ENCODE results near the gene TLE2. TPM values are rescaled to one million over a fixed set of nuclear protein-coding genes. Genes with fewer than 3 reads are reported as not detected.
"Not testable (repeated sequence)": the region's sequence is repeated elsewhere in the genome, so short reads cannot be mapped to it uniquely, and the experiment has no call there.

Gene TLE2
- total RNA-seq, 1 experiment from 2014 or later, result 7.7 TPM

DNA sequence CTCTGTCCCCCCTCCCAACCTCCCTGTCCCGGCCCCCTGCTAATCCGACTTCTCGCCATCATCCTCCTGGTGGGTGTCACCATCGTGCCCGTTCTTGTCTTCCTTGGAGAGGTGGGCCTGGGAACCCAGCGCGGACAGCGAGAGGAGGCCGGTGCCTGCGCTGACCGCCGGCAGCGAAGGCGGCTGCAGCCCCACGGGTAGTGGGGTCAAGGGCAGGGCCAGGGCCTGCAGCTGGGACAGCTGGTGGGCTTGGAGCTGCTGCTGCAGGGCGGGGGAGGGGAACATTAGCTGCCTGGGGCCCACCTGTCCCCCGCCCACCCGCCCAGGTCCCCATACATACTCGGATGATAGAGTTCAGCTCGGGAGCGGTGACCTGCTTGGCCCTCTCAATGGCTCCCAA, 24.7 kb upstream of the TLE2 start:
- TF ChIP-seq, protein P1, sequence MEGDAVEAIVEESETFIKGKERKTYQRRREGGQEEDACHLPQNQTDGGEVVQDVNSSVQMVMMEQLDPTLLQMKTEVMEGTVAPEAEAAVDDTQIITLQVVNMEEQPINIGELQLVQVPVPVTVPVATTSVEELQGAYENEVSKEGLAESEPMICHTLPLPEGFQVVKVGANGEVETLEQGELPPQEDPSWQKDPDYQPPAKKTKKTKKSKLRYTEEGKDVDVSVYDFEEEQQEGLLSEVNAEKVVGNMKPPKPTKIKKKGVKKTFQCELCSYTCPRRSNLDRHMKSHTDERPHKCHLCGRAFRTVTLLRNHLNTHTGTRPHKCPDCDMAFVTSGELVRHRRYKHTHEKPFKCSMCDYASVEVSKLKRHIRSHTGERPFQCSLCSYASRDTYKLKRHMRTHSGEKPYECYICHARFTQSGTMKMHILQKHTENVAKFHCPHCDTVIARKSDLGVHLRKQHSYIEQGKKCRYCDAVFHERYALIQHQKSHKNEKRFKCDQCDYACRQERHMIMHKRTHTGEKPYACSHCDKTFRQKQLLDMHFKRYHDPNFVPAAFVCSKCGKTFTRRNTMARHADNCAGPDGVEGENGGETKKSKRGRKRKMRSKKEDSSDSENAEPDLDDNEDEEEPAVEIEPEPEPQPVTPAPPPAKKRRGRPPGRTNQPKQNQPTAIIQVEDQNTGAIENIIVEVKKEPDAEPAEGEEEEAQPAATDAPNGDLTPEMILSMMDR (conservative IDR thresholded peaks at IDR 0.05; ENCODE audit: low read depth, low read length), result no peak
- TF ChIP-seq EZH2 (IDR thresholded peaks at IDR 0.05; ENCODE audit: low read length, unreplicated experiment) (no peak), EZH2phosphoT487 (IDR thresholded peaks at IDR 0.05; ENCODE audit: borderline replicate concordance, low read length) (no peak)
- no peak for ATAC-seq
- POLR2A ChIA-PET (ENCODE audit: unreplicated experiment), result no interaction called here
- no peak overlapping the region for H3K4me3 ChIP-seq (ENCODE audit: low read length)
- peaks cover 16% of the 10 kb centered on the region for H3K4me1 ChIP-seq (ENCODE audit: insufficient read depth, low read length)
- no peak overlapping the region for H3K9ac ChIP-seq (ENCODE audit: low read length)
- peaks cover 9% of the 10 kb centered on the region; the same call in 1 of the 2 replicates for H3K36me3 ChIP-seq (ENCODE audit: low read depth, low read length)
- H3K4me2 ChIP-seq (ENCODE audit: low read length), result no peak overlapping the region
- no peaks in the 10 kb centered on the region for H3K79me2 ChIP-seq (ENCODE audit: low read length)
- no peak for DNase-seq
- no peak overlapping the region for H3K27ac ChIP-seq (ENCODE audit: low read length)
- no peaks in the 10 kb centered on the region for H4K20me1 ChIP-seq (ENCODE audit: low read length)
- no peaks in the 10 kb centered on the region for H3K27me3 ChIP-seq (ENCODE audit: low read length)
- CTCF ChIA-PET, result no interaction called here
- H3K9me3 ChIP-seq (ENCODE audit: low read length), result no peaks in the 10 kb centered on the region
- intact Hi-C loops (cut with micrococcal nuclease), result no loop called here
- H2AFZ ChIP-seq (ENCODE audit: low read length), result no peak overlapping the region
- no peaks in the 10 kb centered on the region for H3K9me2 ChIP-seq (replicated peaks; ENCODE audit: low read length)
- H3F3A ChIP-seq (ENCODE audit: low read length, unreplicated experiment), result no peaks in the 10 kb centered on the region
- no TSS peak for BruUV-seq (replicated peaks)

DNA sequence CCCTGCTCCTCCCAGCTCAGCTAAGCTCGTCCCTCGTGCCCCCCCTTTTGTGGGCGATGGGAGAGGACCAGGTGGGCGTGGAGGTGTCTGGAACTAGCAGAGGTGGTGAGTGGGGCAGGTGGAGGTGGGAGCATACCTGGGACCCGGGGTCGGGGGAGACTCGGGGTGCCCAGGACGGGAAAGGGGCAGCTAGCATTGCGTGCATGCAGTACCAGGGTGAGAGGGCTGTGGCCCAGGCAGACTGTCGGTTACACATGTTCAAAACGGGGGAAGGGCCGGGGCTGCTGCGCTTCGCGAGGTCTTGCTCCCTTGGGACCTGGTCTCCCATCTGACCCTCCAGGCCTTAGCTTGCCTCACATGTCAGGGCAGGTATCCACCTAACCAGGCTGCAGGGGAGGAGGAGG, 24.1 kb upstream of the TLE2 start:
- DNase-seq, result no peak
- intact Hi-C loops (cut with micrococcal nuclease), result no loop called here
- H3K4me1 ChIP-seq (ENCODE audit: insufficient read depth, low read length), result peaks cover 16% of the 10 kb centered on the region

DNA sequence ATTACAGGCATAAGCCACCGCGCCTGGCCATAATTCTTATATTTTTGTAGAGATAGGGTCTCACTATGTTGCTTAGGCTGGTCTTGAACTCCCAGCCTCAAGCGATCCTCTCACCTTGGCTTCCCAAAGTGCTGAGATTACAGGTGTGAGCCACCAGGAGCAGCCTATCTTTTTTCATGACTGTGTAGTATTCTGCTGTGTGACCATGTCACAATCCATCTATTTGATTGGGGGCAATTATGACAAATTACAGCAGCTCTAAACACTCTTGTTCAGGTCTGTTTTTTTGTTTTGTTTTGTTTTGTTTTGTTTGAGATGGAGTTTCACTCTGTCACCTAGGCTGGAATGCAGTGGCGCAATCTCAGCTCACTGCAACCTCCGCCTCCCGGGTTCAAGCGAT, 20.9 kb upstream of the TLE2 start:
- H3K27me3 ChIP-seq (ENCODE audit: low read length); H3F3A ChIP-seq (ENCODE audit: low read length, unreplicated experiment); H2AFZ ChIP-seq (ENCODE audit: low read length); POLR2A ChIA-PET (ENCODE audit: unreplicated experiment); H3K36me3 ChIP-seq (ENCODE audit: low read depth, low read length); H3K27ac ChIP-seq (ENCODE audit: low read length); ATAC-seq; H4K20me1 ChIP-seq (ENCODE audit: low read length); intact Hi-C loops (cut with micrococcal nuclease); DNase-seq; H3K4me2 ChIP-seq (ENCODE audit: low read length); H3K9me2 ChIP-seq (replicated peaks; ENCODE audit: low read length); H3K4me1 ChIP-seq (ENCODE audit: insufficient read depth, low read length); BruUV-seq (replicated peaks); H3K4me3 ChIP-seq (ENCODE audit: low read length); CTCF ChIA-PET; H3K9ac ChIP-seq (ENCODE audit: low read length); H3K79me2 ChIP-seq (ENCODE audit: low read length); H3K9me3 ChIP-seq (ENCODE audit: low read length): not testable (repeated sequence)

More for the DNA sequence above, 24.1 kb upstream of the TLE2 start:
- H3K9me2 ChIP-seq (replicated peaks; ENCODE audit: low read length), result no peaks in the 10 kb centered on the region
- H3K27ac ChIP-seq (ENCODE audit: low read length), result no peak overlapping the region
- peaks cover 9% of the 10 kb centered on the region; the same call in 1 of the 2 replicates for H3K36me3 ChIP-seq (ENCODE audit: low read depth, low read length)
- TSS peak; percentile 91 for BruUV-seq (replicated peaks)
- H3K79me2 ChIP-seq (ENCODE audit: low read length), result no peaks in the 10 kb centered on the region
- no peaks in the 10 kb centered on the region for H4K20me1 ChIP-seq (ENCODE audit: low read length)
- ChIA-PET CTCF (no interaction called here), POLR2A (ENCODE audit: unreplicated experiment) (no interaction called here)
- ATAC-seq, result no peak
- no peak overlapping the region for H2AFZ ChIP-seq (ENCODE audit: low read length)
- H3K27me3 ChIP-seq (ENCODE audit: low read length), result no peaks in the 10 kb centered on the region
- H3K9ac ChIP-seq (ENCODE audit: low read length), result no peak overlapping the region
- no peaks in the 10 kb centered on the region for H3F3A ChIP-seq (ENCODE audit: low read length, unreplicated experiment)
- no peak overlapping the region for H3K4me3 ChIP-seq (ENCODE audit: low read length)
- H3K4me2 ChIP-seq (ENCODE audit: low read length), result no peak overlapping the region
- H3K9me3 ChIP-seq (ENCODE audit: low read length), result no peaks in the 10 kb centered on the region
- TF ChIP-seq EZH2 (IDR thresholded peaks at IDR 0.05; ENCODE audit: low read length, unreplicated experiment), result no peak
- TF ChIP-seq, protein P1 (conservative IDR thresholded peaks at IDR 0.05; ENCODE audit: low read depth, low read length), result no peak
- TF ChIP-seq EZH2phosphoT487 (IDR thresholded peaks at IDR 0.05; ENCODE audit: borderline replicate concordance, low read length), result no peak
